Retina (tissue), 1 donor: ENCODE results near the gene STX5.
"Not testable (repeated sequence)": the region's sequence is repeated elsewhere in the genome, so short reads cannot be mapped to it uniquely, and the experiment has no call there.

ENCODE experiments used
- DNase-seq: peaks from one replicate; pipeline ENCODE4 v3.0.0-alpha.2; 2016

STX5 gene

DNA sequence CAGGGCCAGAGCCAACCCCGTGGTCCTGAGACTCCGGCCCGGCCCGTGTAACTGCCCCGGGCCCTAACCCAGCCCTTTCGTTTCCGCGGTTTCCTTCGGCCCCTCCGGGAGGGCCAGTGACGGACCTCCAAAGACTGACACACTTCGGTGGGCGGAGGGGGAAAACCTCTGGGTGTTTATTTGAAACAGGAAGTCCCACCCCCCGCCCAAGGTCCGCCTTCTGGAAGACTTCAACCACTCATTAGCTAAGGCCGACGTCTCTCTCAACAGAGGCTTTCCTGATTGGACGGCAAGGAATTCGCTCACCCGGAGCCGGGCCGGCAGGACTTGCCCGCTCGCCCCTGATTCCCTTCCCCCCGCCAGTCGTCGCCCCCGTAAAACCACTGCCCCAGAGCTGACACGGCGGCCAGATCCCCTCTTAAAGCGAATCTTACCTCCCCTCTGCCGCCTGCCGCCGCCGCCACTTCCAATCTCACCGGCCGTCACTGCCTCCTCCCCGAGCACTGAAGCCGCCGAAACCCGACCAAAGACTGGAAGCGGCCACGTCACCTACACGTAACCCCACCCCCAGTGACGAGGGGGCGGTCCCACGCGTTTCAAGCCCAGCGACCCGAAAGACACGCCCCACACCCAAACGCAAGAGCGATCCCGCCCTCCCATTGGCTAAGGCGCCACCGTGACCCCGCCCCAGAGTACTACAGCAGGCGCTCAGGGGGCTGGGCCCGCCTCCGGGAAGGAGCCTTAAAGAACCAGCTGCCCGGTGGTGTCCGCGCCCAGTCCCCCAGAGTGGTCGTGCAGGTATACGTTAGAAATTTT is at the start of gene STX5:
Gene STX5 (minus strand): TSS at position 532 of the 816 bp plus-strand sequence. CDS start 808 bp downstream, outside the sequence.
- peak; percentile 100 for DNase-seq

GRCh38 chr11:62880803-62881578 is 49.1 kb upstream of the STX5 start, which contains the start of gene SLC3A2:
Gene SLC3A2, plus strand, starts transcription at chr11:62880896. Its CDS starts 128 bp downstream, at chr11:62881024.
- peak; percentile 97 for DNase-seq

DNA sequence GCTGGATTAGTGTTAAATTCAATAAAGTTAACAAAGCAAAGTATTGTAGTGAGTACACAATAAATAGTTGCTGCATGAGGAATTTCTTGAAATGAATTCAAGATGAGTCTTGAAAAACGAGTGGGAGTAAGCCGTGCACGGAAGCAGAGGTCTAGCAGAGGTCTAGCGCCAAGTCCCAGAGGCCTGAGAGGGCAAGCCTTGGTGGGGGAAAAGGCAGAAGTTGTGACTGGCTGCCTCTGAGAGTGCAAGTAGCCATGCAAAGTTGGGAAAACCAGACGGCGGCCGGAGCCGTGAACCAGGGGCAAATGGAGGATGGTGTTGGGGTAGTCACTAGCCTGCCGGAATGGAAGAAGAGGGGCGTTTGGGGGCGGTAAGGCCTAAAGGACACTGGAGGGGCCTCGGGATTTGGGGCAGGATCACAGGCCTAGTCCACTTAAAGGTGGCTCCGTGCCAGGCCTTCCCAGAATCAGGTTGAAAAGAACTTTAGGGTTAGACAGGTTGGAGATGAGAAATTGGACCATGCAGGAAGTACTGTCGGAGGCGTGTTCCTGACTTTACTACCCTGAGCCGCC is 48.5 kb upstream of the STX5 start:
- DNase-seq: no peak

DNA sequence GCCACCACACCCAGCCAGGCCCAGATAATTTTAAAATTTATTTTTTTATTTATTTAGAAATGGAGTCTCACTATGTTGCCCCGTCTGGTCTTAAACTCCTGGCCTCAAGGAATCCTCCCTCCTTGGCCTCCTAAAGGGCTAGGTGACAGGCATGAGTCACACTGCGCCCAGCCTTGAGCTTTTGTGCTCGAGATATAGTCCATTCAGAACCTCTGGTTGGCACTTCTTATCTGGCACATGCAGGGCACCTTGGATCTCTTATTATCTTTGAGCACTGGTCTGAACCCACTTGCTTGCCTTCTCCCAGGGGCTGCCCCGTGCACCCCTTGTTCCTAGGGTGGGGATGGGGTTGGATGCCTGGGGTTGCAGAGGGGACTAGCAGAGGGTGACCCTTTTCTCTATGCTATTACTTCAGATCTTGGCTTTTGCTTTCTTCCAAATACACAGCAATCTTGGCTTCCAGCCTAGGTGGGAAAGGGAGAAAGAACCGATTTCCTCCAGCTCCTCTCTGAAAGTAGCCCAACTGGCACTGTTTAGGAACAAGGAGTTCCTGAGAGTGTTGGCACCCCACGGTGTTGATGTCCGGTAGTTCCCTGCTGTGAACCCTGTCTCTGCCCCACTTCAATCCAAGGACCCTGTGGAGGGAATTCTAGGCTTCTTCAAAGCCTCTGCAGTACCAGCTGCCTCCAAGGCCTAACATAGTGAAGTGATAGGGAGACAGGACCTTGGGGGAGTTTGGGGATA is 47.6 kb upstream of the STX5 start:
- DNase-seq: no peak

DNA sequence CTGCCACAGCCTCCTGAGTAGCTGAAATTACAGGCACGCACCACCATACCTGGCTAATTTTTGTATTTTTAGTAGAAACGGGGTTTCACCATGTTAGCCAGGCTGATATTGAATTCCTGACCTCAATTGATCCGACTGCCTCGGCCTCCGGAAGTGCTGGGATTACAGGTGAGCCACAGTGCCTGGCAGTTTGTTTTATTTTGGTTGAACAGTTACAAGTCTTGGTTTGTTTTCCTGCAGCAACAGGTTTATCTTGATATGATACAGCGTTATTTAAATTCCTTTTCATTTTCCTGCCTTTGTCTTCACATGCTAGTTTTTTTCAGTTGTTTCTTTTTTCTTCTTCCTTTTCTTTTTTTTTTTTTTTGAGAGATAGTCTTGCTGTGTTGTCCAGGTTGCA is 44.9 kb upstream of the STX5 start:
- no peak for DNase-seq

DNA sequence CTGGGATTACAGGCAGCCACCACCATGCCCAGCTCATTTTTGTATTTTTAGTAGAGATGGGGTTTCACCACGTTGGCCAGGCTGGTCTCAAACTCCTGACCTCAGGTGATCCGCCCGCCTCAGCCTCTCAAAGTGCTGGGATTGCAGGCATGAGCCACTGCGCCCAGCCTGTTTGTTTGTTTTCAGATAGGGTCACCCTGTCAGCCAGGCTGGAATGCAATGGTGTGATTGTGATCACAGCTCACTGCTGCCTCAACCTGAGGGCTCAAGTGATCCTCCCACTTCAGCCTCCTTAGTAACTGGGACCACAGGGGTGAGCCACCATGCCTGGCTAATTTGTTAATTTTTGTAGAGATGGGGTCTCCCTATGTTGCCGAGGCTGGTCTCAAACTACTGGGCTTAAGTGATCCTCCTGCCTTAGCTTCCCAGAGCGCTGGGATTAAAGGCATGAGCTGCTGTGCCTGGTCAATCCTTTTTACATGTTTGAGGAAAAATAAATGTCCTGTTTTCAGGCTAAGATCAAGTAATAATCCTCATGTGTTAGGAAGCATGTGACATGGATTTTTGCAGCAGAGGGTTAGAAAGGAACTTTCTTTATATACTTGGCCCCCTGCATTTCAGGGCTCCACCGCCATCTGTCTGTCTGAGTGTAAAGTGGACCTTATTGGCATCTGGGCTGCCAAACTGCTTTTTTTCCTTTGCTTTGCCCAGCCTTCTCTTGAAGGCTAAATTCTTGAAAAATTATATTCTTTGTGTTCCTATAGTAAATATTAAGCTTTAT is 44.0 kb upstream of the STX5 start:
- no peak for DNase-seq

GRCh38 chr11:62874851-62875250 is 43.0 kb upstream of the STX5 start:
- no peak for DNase-seq

- DNase-seq: no peak
Measured at GRCh38 chr11:62865635-62866034, 33.8 kb upstream of the STX5 start.

DNA sequence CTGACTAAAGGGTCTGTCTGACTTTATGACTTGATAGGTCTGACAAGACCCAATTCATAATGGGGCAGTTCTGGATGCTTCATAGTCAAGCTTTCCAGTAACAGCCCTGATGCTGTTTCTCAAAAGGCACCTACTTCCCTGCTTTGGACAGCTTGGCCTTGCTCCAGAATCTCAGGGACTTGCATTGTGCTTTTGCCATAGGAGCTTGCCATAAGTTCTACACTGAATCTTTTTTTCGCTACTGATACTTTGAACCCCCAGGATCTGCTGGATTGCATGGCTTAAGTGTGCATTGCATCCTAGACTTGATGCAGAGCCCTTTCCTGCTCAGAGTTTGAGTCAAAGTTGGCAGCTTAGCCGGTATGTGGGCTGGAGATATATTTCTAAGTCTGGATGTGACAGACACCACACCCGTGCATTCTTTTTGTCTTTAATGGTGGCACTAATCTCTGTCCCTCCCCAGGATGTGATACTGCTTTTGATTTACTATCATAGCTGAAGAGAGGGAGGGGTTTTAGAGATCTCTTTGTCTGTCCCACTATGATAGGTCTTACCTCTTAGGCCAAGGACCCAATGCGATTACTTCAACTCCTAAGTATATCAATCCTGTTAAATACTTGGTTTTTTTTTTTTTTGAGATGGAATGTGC is 32.0 kb upstream of the STX5 start:
- no peak for DNase-seq

DNA sequence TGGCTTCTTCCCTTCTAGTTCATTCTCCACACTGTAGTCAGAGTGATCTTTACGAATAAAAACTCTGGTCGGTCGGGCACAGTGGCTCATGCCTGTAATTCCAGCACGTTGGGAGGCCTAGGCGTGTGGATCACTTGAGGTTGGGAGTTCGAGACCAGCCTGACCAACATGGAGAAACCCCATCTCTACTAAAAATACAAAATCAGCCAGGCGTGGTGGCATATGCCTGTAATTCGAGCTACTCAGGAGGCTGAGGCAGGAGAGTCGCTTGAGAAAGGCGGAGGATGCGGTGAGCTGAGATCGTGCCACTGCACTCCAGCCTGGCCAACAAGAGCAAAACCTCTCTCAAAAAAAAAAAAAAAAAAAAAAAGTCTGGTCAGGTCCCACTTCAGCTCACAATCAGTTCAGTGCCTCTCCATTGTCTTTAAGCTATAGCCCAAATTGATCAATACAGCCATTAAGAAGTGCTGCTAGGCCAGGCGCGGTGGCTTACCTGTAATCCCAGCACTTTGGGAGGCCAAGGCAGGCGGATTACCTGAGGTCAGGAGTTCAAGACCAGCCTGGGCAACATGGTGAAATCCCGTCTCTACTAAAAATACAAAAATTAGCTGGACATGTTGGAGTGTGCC is 29.8 kb upstream of the STX5 start:
- DNase-seq: not testable (repeated sequence)

DNA sequence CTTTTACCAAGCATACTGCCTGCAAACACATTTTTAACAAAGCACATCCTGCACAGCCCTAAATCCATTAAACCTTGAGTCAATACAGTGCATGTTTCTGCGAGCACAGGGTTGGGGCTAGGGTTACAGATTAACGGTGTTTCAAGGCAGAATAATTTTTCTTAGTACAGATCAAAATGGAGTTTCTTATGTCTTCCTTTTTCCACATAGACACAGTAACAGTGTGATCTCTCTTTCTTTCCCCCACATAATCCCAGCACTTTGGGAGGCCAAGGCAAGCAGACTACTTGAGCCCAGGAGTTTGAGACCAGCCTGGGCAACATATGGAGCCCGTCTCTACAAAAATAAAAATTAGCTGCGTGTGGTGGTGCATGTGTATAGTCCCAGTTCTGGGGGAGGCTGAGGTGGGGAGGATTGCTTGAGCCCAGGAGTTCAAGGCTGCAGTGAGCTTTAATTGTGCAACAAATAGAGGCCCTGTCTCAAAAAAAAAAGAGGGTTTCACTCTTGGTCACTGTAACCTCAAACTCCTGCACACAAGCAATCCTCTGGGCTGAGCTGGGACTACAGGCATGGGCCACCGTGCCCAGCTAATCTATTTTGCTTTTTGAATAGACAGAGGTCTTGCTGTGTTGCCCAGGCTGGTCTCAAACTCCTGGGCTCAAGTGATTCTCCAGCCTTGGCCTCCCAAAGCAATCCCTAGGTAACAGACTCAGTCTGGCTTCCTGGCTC is 29.1 kb upstream of the STX5 start:
- no peak for DNase-seq

GRCh38 chr11:62859281-62859703 is 27.4 kb upstream of the STX5 start:
- DNase-seq: not testable (repeated sequence)

GRCh38 chr11:62858201-62858600 is 26.4 kb upstream of the STX5 start:
- no peak for DNase-seq

- DNase-seq: no peak
Measured at GRCh38 chr11:62857541-62857982, 25.7 kb upstream of the STX5 start.

DNA sequence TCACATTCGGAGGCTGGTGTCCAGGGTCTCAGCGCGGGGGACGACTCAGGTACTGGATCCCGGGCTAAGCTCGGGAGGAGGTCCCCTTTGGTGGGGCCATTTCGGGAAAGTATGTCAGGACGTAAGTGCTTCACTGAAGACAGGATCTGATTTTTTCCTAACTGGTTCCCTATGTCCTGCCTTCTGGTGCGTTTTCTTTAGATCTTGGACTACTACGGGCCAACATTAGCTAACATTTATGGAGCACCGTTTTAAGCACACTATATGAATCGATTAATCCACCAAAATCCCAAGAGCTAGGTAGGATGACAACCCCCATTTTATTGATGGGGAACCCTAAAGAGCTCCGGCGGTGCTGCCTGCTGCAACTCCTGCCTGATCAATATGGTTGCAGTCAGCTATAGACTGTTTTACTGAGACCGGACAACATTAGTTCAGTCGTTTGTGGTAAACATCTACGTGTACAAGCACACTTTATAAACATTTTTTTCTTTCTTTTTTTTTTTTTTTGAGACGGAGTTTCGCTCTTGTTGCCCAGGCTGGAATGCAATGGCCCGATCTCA is 24.6 kb upstream of the STX5 start:
- no peak for DNase-seq

- DNase-seq: peak; percentile 98
Measured at GRCh38 chr11:62855571-62856332, 23.9 kb upstream of the STX5 start.

DNA sequence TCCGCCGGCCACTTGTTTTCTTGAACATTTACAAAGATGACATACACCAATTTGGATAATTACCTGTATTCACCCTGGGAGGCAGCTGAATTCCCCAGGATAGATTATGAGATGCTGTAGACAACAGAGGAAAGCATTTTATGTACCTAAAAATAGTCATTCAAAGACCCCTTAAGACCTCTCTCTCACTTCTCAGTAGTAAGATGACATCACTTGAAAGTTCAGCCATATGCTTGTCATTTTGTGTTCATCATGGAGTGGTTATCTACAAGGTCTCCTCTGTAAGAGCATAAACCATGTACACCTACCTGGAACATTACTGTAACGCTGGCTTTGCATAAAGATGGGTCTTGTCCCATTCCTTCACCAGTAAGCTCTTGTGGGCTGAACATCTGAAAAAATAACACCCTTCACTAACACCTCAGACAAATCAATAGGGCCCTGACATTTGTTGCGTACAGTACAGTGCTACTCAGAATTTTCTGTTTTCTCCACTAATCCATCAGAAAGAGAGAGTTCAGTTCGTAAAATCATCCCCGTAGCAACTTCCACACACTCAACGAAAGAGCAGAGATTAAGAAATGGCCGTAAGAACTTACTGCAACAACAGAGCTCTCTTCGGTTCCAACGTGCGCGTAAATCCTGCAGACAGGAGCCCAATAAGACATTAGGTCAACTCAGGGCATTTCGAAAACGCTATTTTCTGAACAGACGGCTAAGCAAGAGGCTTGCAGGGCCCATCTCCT is 23.1 kb upstream of the STX5 start:
- DNase-seq: no peak
